HepG2 (cell line): ENCODE data around the gene LEMD1. TPM values are rescaled to one million over a fixed set of nuclear protein-coding genes. Genes with fewer than 3 reads are reported as not detected.

Experiments used
- ADNP ChIP-seq: sonication (generic); formaldehyde crosslinking; IDR thresholded peaks from 2 replicates; pipeline ENCODE4 v1.4.0; 2020; ENCODE audit warnings: missing genetic modification reagents
- EP300 ChIP-seq, 3 experiments: sonication (generic) in 1 of 3; formaldehyde crosslinking in 1 of 3; IDR thresholded peaks; 2 replicates each; pipeline versions ENCODE4 v1.5.1 to v1.6.1; 2011 to 2020; ENCODE audit warnings: low read depth in 2 of 3, low read length in 2 of 3, borderline replicate concordance in 1 of 3, improper control_type of control experiment in 1 of 3, mild to moderate bottlenecking in 1 of 3, missing genetic modification reagents in 1 of 3, moderate library complexity in 1 of 3
- HNRNPUL1 ChIP-seq: fragments of 200-400 bp; formaldehyde crosslinking; IDR thresholded peaks from 2 replicates; pipeline ENCODE4 v1.6.1; 2017; ENCODE audit warnings: low read depth, mild to moderate bottlenecking, low read length, moderate library complexity
- NCOA1 ChIP-seq: sonication (generic); formaldehyde crosslinking; IDR thresholded peaks from 2 replicates; pipeline ENCODE4 v1.9.0; 2021; ENCODE audit warnings: missing genetic modification reagents
- NFKBIZ ChIP-seq: IDR thresholded peaks from 2 replicates; pipeline ENCODE4 v1.6.1; 2018; ENCODE audit warnings: missing genetic modification reagents, missing compliant biosample characterization
- NRL ChIP-seq: sonication (generic); formaldehyde crosslinking; IDR thresholded peaks from 2 replicates; pipeline ENCODE4 v1.5.0; 2020; ENCODE audit warnings: missing genetic modification reagents, mild to moderate bottlenecking, moderate library complexity, borderline replicate concordance
- RCOR2 ChIP-seq: IDR thresholded peaks from 2 replicates; pipeline ENCODE4 v1.6.1; 2016; ENCODE audit warnings: missing biosample characterization, missing genetic modification reagents
- SIN3B ChIP-seq: fragments of 150-350 bp; IDR thresholded peaks from 2 replicates; pipeline ENCODE4 v1.6.1; 2014; ENCODE audit warnings: low read length
- SOX6 ChIP-seq, 2 experiments: fragments of 450-650 bp in 1 of 2; sonication (generic) in 1 of 2; formaldehyde crosslinking in 1 of 2; IDR thresholded peaks; 2 replicates each; pipeline versions ENCODE4 v1.4.0 to v1.6.1; 2017 to 2020; ENCODE audit warnings: antibody characterized with exemption in 1 of 2, mild to moderate bottlenecking in 1 of 2, missing genetic modification reagents in 1 of 2
- SP5 ChIP-seq: IDR thresholded peaks from 2 replicates; pipeline ENCODE4 v1.6.1; 2016; ENCODE audit warnings: low read depth, borderline replicate concordance
- SRSF4 ChIP-seq: fragments of 200-400 bp; formaldehyde crosslinking; IDR thresholded peaks from one replicate; pipeline ENCODE4 v1.6.1; 2018; ENCODE audit warnings: mild to moderate bottlenecking, low read depth, low read length, moderate library complexity; ENCODE audit not compliant: poor library complexity, severe bottlenecking
- ZNF12 ChIP-seq: sonication (generic); formaldehyde crosslinking; IDR thresholded peaks from 2 replicates; pipeline ENCODE4 v1.5.0; 2020; ENCODE audit warnings: missing genetic modification reagents
- ZNF160 ChIP-seq: sonication (generic); formaldehyde crosslinking; IDR thresholded peaks from 2 replicates; pipeline ENCODE4 v1.8.0; 2022; ENCODE audit warnings: mild to moderate bottlenecking, inconsistent platforms, missing genetic modification reagents
- ZNF432 ChIP-seq: sonication (generic); formaldehyde crosslinking; IDR thresholded peaks from 2 replicates; pipeline ENCODE4 v1.5.0; 2020; ENCODE audit warnings: missing genetic modification reagents, mild to moderate bottlenecking, borderline replicate concordance
- ZNF678 ChIP-seq: sonication (generic); formaldehyde crosslinking; IDR thresholded peaks from 2 replicates; pipeline ENCODE4 v1.4.0; 2020; ENCODE audit warnings: mild to moderate bottlenecking, missing genetic modification reagents
- ZNF687 ChIP-seq: sonication (generic); formaldehyde crosslinking; IDR thresholded peaks from 2 replicates; pipeline ENCODE4 v1.5.1; 2020; ENCODE audit warnings: mild to moderate bottlenecking, missing genetic modification reagents, moderate library complexity
- ZNF772 ChIP-seq: sonication (generic); formaldehyde crosslinking; IDR thresholded peaks from 2 replicates; pipeline ENCODE4 v1.5.0; 2020; ENCODE audit warnings: mild to moderate bottlenecking, missing genetic modification reagents
- ZNF780A ChIP-seq: sonication (generic); formaldehyde crosslinking; IDR thresholded peaks from 2 replicates; pipeline ENCODE4 v1.8.0; 2022; ENCODE audit warnings: mild to moderate bottlenecking, missing genetic modification reagents, moderate library complexity
- ZNF839 ChIP-seq: sonication (generic); formaldehyde crosslinking; IDR thresholded peaks from 2 replicates; pipeline ENCODE4 v1.4.0; 2020; ENCODE audit warnings: missing genetic modification reagents, mild to moderate bottlenecking, borderline replicate concordance
- ZSCAN29 ChIP-seq: sonication (generic); formaldehyde crosslinking; conservative IDR thresholded peaks from 2 replicates; pipeline ENCODE4 v1.4.0; 2020; ENCODE audit warnings: mild to moderate bottlenecking, missing genetic modification reagents
- ZUFSP ChIP-seq: sonication (generic); formaldehyde crosslinking; IDR thresholded peaks from 2 replicates; pipeline ENCODE4 v1.9.0; 2021; ENCODE audit warnings: missing genetic modification reagents, mild to moderate bottlenecking, borderline replicate concordance
- polyA plus RNA-seq, 8 experiments: library from polyadenylated mRNA; depleted of rRNA in 3 of 8; stranded (reverse) in 7 of 8; unstranded in 1 of 8; fragments of >200 nt; fragmentation: Illumina TruSeq in 4 of 8; extraction: Trizol in 4 of 8; gene quantifications; 2 replicates each; pipeline versions ENCODE4 v1.2.1 to v1.2.3, GENCODE V29; 2011 to 2016; ENCODE audit warnings: low read depth in 4 of 8, missing spikeins in 1 of 8, mixed read lengths in 1 of 8; ENCODE audit not compliant: insufficient read depth in 1 of 8
- total RNA-seq, 5 experiments: library from RNA; depleted of rRNA; stranded (reverse); fragments of >200 nt; fragmentation: Illumina TruSeq; extraction: Trizol; gene quantifications; 2 replicates each; pipeline ENCODE4 v1.2.3, GENCODE V29; 2016; ENCODE audit warnings: low read depth in 1 of 5

LEMD1 gene
- total and polyA plus RNA-seq, 2 of the 13 experiments (the other 11 are each of a cell fraction or from before 2014, with no cell fraction given): 1.4 to 2.3 TPM

- peak; percentile 41; the same call in 1 of the 2 replicates for TF ChIP-seq RCOR2 (CRISPR knock-in tag)
- no peak for TF ChIP-seq ZNF432 (CRISPR knock-in tag)
- TF ChIP-seq SP5: 0 out of 2 replicates have a peak, but pooled peaks have one; percentile 13
- no peak for TF ChIP-seq ZNF772 (CRISPR knock-in tag)
- TF ChIP-seq NFKBIZ (CRISPR knock-in tag): no peak
- TF ChIP-seq ZNF678 (CRISPR knock-in tag): no peak
- TF ChIP-seq NCOA1: no peak
- no peak for TF ChIP-seq ZUFSP (CRISPR knock-in tag)
- no peak for TF ChIP-seq HNRNPUL1
- TF ChIP-seq ZSCAN29 (CRISPR knock-in tag): no peak
- no peak for TF ChIP-seq ZNF12 (CRISPR knock-in tag)
- no peak for TF ChIP-seq SOX6 (IDR thresholded peaks at IDR 0.05)
- TF ChIP-seq SOX6 (CRISPR knock-in tag; IDR thresholded peaks at IDR 0.05): no peak
- TF ChIP-seq ADNP (CRISPR knock-in tag): no peak
- TF ChIP-seq ZNF839 (CRISPR knock-in tag): no peak
- no peak for TF ChIP-seq SRSF4
- no peak for TF ChIP-seq EP300 (IDR thresholded peaks at IDR 0.05; ENCODE audit: low read depth in 2 of 2, low read length in 2 of 2)
- TF ChIP-seq EP300 (CRISPR knock-in tag; IDR thresholded peaks at IDR 0.05; ENCODE audit: borderline replicate concordance): no peak
- no peak for TF ChIP-seq SIN3B
- peak; percentile 39; the same call in 1 of the 2 replicates for TF ChIP-seq ZNF687
- peak; percentile 15; the same call in 1 of the 2 replicates for TF ChIP-seq NRL (CRISPR knock-in tag)
- no peak for TF ChIP-seq ZNF160 (CRISPR knock-in tag)
- no peak for TF ChIP-seq ZNF780A (CRISPR knock-in tag)
These were observed 25.8 kb upstream of the LEMD1 start (continued) for GRCh38 chr1:205447457-205448341.
